Mesothelial cell of epicardium (in vitro differentiated cells): ENCODE measurements around the gene MYRF. TPM values are rescaled to one million over a fixed set of nuclear protein-coding genes. Genes with fewer than 3 reads are reported as not detected.
A peak's percentile ranks its signal among the peaks of the same experiment; 100 is the strongest.

ENCODE experiments used
- DNase-seq, 2 experiments: peaks; one replicate each; pipeline ENCODE4 v3.0.0; 2021; ENCODE audit warnings: low spot score in 2 of 2; ENCODE audit not compliant: unreplicated experiment in 2 of 2
- H3K27ac Mint-ChIP-seq: 2 replicates; pipeline ENCODE4 v1.8.0; 2021; ENCODE audit warnings: mixed read lengths
- H3K27me3 Mint-ChIP-seq: 2 replicates; pipeline ENCODE4 v1.8.0; 2021; ENCODE audit warnings: low read depth, mixed read lengths
- H3K36me3 Mint-ChIP-seq: 2 replicates; pipeline ENCODE4 v1.8.0; 2021; ENCODE audit warnings: mixed read lengths
- H3K4me1 Mint-ChIP-seq: 2 replicates; pipeline ENCODE4 v1.8.0; 2021; ENCODE audit warnings: mixed read lengths
- H3K4me3 Mint-ChIP-seq: 2 replicates; pipeline ENCODE4 v1.8.0; 2021; ENCODE audit warnings: mild to moderate bottlenecking, moderate library complexity, mixed read lengths
- H3K9me3 Mint-ChIP-seq: 2 replicates; pipeline ENCODE4 v1.8.0; 2021; ENCODE audit warnings: mixed read lengths
- CTCF ChIP-seq: fragments of 200-600 bp; sonication (generic); IDR thresholded peaks from one replicate; pipeline ENCODE4 v1.5.0; 2021; ENCODE audit warnings: antibody characterized with exemption; ENCODE audit not compliant: unreplicated experiment
- total RNA-seq: library from RNA; stranded (reverse); gene quantifications from 3 replicates; pipeline ENCODE4 v1.2.1, GENCODE V29; 2021

MYRF gene
- total RNA-seq, 1 donor from 2014 or later: 428 TPM

GRCh38 chr11:61768376-61769076, 16.1 kb downstream of the MYRF start:
- no peak for DNase-seq
- H3K36me3 Mint-ChIP-seq: peaks cover 2% of the 10 kb centered on the region
- H3K4me3 Mint-ChIP-seq: no peak overlapping the region
- no peaks in the 10 kb centered on the region for H3K27me3 Mint-ChIP-seq
- H3K9me3 Mint-ChIP-seq: no peaks in the 10 kb centered on the region
- peaks cover 75% of the 10 kb centered on the region for H3K4me1 Mint-ChIP-seq
- peak overlapping the region; percentile 96 for H3K27ac Mint-ChIP-seq
- no peak for TF ChIP-seq CTCF

- Mint-ChIP-seq H3K4me1 (peaks cover 76% of the 10 kb centered on the region), H3K9me3 (no peaks in the 10 kb centered on the region), H3K27ac (peak overlapping the region; percentile 96), H3K4me3 (no peak overlapping the region), H3K27me3 (no peaks in the 10 kb centered on the region), H3K36me3 (peaks cover 3% of the 10 kb centered on the region)
- TF ChIP-seq CTCF: peak; percentile 34
- DNase-seq: no peak
Observed at GRCh38 chr11:61769169-61769920, 16.9 kb downstream of the MYRF start.

GRCh38 chr11:61769946-61770683, 17.7 kb downstream of the MYRF start:
- no peak overlapping the region for H3K4me3 Mint-ChIP-seq
- no peaks in the 10 kb centered on the region for H3K27me3 Mint-ChIP-seq
- peaks cover 3% of the 10 kb centered on the region for H3K36me3 Mint-ChIP-seq
- peaks cover 80% of the 10 kb centered on the region for H3K4me1 Mint-ChIP-seq
- TF ChIP-seq CTCF: no peak
- H3K27ac Mint-ChIP-seq: peak overlapping the region; percentile 99
- no peaks in the 10 kb centered on the region for H3K9me3 Mint-ChIP-seq
- DNase-seq: no peak

- H3K4me1 Mint-ChIP-seq: peaks cover 81% of the 10 kb centered on the region
- no peaks in the 10 kb centered on the region for H3K27me3 Mint-ChIP-seq
- peak overlapping the region; percentile 99 for H3K27ac Mint-ChIP-seq
- TF ChIP-seq CTCF: no peak
- DNase-seq: no peak
- H3K4me3 Mint-ChIP-seq: no peak overlapping the region
- H3K9me3 Mint-ChIP-seq: no peaks in the 10 kb centered on the region
- H3K36me3 Mint-ChIP-seq: peaks cover 8% of the 10 kb centered on the region
Observed at GRCh38 chr11:61771195-61771894, 18.9 kb downstream of the MYRF start.

- no peak for TF ChIP-seq CTCF
- H3K9me3 Mint-ChIP-seq: no peaks in the 10 kb centered on the region
- H3K27ac Mint-ChIP-seq: peak overlapping the region; percentile 99
- DNase-seq: peak in 1 of 2 experiments; percentile 67
- peaks cover 77% of the 10 kb centered on the region for H3K4me1 Mint-ChIP-seq
- peaks cover 11% of the 10 kb centered on the region for H3K36me3 Mint-ChIP-seq
- no peak overlapping the region for H3K4me3 Mint-ChIP-seq
- H3K27me3 Mint-ChIP-seq: no peaks in the 10 kb centered on the region
Observed at GRCh38 chr11:61771985-61772455, 19.6 kb downstream of the MYRF start.
